ENCODE measurements around the gene CT45A3.
"Not testable (repeated sequence)": the region's sequence is repeated elsewhere in the genome, so short reads cannot be mapped to it uniquely, and the experiment has no call there.

Gene CT45A3, protein sequence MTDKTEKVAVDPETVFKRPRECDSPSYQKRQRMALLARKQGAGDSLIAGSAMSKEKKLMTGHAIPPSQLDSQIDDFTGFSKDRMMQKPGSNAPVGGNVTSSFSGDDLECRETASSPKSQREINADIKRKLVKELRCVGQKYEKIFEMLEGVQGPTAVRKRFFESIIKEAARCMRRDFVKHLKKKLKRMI

DNA sequence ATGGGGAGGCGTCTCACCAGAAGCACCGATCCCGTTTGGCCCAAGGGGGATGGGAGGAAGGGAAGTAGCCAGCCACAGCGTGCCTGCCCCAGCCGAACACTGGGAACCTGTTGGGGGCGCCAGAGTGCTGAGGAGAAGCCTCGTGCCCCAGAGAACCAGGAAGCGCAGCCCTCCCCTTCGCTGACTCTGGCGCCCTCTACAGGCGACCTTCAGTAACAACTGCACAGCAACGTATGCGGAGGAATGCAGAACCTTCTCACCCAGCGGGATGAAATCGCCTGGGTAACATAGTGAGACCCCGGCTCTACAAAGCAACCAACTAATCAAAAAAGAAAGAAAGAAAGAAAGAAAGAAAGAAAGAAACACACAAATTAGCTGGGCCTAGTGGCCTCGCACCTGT is at the start of gene CT45A3:
CT45A3 (minus strand) TSS at position 101 of the 400 bp plus-strand sequence. CDS start 3,747 bp downstream, outside the sequence.
- not testable (repeated sequence) for DNase-seq

DNA sequence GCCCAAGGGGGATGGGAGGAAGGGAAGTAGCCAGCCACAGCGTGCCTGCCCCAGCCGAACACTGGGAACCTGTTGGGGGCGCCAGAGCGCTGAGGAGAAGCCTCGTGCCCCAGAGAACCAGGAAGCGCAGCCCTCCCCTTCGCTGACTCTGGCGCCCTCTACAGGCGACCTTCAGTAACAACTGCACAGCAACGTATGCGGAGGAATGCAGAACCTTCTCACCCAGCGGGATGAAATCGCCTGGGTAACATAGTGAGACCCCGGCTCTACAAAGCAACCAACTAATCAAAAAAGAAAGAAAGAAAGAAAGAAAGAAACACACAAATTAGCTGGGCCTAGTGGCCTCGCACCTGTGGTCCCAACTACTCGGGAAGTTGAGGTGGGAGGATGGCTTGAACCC is 34.7 kb upstream of the CT45A3 start, which contains the start of gene CT45A6:
CT45A6 (minus strand) TSS at position 101 of the 400 bp plus-strand sequence. CDS start 3,794 bp downstream, outside the sequence.
- DNase-seq = not testable (repeated sequence)

DNA sequence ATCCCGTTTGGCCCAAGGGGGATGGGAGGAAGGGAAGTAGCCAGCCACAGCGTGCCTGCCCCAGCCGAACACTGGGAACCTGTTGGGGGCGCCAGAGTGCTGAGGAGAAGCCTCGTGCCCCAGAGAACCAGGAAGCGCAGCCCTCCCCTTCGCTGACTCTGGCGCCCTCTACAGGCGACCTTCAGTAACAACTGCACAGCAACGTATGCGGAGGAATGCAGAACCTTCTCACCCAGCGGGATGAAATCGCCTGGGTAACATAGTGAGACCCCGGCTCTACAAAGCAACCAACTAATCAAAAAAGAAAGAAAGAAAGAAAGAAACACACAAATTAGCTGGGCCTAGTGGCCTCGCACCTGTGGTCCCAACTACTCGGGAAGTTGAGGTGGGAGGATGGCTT is 17.4 kb upstream of the CT45A3 start, which contains the start of gene CT45A5:
CT45A5 (minus strand) TSS at position 101 of the 400 bp plus-strand sequence. CDS start 3,774 bp downstream, outside the sequence.
- not testable (repeated sequence) for DNase-seq

DNA sequence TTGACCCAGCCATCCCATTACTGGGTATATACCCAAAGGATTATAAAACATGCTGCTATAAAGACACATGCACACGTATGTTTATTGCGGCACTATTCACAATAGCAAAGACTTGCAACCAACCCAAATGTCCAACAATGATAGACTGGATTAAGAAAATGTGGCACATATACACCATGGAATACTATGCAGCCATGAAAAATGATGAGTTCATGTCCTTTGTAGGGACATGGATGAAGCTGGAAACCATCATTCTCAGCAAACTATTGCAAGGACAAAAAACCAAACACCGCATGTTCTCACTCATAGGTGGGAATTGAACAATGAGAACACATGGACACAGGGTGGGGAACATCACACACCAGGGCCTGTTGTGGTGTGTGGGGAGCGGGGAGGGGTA is 23.3 kb downstream of the CT45A3 start:
- DNase-seq = not testable (repeated sequence)

DNA sequence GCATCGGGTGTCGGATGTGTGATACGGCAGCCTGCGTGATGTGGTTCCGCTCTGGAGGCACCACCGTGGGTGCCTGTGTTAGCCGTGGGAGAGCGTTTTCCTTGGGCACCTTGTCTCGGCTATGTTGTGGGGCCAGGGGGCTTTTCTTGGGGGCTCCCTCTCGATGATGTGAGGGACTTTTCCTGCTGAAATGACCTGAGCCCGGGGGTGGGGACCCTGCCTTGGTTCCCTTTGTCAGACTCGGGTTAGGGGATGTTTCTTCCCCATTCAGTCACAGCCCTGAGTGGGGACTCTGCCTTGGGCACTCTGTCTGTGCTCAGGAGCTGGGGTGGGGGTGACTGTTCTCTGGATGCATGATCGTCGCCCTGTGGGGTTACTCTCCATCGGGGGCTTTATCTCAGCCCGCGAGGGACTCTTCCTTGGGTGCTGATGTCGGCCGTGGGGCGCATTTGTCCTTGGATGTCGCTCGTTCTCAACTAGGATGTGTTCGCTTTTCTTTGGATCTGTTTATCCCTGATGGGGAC is 26.7 kb downstream of the CT45A3 start:
- no peak for DNase-seq

DNA sequence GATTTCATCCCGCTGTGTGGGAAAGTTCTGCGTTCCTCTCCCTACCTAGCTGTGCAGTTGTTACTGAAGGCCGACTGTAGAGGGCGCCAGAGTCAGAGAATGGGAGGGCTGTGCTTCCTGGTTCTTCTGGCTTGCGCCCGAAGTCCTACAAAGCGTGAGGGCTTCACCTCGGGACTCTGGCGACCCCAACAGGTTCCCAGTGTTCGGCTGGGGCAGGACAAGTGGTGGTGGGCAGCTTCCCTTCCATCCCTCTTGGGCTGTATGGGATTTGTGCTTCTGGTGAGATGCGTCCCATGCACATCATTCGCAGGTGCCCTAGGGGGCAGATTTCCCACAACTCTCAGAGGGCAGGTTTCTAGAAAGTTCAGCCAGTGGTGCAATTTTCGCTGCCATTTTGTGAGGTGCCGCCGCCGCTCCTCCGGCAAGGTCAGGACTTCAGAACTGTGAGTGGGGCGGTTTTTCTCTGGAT is 27.3 kb downstream of the CT45A3 start:
- no peak for DNase-seq

DNA sequence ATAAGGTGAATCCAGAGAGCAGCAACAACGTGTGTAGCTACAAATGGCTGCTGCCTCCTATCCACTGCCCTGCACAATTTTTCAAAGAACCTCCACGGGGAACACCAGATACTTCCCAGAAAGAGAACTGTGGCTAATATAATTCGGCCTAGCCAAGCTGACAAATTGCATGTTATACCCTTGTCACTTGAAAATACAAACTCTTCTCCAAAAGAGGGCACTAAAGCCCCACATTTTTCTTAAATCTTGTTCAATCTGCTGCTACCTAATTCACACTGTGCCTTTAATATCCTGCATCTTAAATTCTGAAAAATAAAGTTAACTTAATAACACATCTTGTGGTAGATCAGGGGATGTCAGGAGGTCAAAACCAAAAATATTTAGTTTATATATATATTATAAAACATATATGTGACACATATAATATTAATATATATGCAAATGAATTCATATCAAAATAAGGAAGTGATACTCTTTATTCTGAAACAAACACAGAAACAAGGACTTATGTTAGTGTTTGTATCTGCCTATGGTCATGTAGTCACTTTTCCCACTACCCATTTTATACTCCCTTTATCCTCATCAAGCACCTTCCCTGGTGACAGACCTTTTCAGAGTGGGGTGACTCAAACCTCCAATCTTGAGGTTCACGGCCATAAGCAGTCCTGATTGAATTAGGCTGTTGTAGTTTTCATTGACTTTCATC is 30.5 kb downstream of the CT45A3 start:
- no peak for DNase-seq

DNA sequence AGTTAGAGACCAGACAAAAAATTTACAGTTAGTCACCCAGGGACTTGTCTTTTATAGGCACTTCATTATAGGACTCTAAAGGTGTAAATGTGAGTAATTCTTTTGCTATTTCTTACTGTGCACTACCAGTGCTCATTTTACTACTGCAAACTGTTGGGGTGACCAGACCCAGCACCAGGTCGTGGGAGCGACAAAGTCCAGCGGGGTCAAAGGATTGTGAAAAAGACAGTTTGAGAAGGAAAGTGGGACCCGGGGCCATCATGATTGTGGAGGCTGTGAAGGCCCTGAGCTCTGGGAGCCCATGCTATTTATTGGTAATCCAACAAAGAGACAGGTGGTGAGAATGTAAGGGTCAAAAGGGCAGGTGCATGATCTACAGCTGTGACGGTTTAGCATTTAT is 33.3 kb downstream of the CT45A3 start:
- not testable (repeated sequence) for DNase-seq

DNA sequence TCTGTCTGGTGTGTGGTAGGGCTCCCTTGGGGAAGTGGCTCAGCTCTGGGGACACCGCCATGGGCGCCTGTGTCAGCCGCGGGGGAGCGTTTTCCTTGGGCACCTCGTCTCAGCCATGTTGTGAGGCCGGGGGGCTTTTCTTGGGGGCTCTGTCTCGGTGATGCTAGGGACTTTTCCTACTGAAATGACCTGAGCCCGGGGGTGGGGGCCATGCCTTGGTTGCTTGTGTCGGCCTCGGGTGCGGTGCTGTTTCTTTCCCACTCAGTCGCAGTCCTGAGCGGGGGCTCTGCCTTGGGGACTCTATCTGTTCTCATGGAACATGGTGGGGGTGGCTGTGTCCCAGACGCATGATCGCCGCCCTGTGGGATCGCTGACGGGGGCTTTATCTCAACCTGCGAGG is 54.2 kb downstream of the CT45A3 start:
- no peak for DNase-seq

DNA sequence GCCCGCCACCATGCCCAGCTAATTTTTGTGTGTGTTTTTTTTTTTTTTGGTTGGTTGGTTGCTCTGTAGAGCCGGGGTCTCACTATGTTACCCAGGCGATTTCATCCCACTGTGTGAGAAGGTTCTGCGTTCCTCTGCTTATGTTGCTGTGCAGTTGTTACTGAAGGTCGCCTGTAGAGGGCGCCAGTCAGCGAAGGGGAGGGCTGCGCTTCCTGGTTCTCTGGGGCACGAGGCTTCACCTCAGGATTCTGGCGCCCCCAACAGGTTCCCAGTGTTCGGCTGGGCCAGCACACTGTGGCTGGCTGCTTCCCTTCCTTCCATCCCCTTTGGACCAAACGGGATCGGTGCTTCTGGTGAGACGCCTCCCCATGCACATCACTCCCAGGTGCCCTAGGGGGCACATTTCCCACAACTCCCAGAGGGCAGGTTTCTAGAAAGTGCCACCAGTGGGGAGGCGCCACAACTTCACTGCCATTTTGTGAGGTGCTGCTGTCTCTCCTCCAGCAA is 54.8 kb downstream of the CT45A3 start, which contains the start of gene CT45A1:
CT45A1 (plus strand) TSS at position 457 of the 507 bp plus-strand sequence. CDS start 5,302 bp downstream, outside the sequence.
- DNase-seq = not testable (repeated sequence)
